ENCODE measurements around the gene HECTD4.

HECTD4 gene

GRCh38 chr12:112151766-112152541 lies 230.3 kb downstream of the HECTD4 start:
- DNase-seq, result no peak

GRCh38 chr12:112149596-112149995 lies 232.6 kb downstream of the HECTD4 start:
- DNase-seq, result no peak

GRCh38 chr12:112148031-112148513 lies 234.2 kb downstream of the HECTD4 start:
- no peak for DNase-seq

GRCh38 chr12:112146123-112146522 lies 236.1 kb downstream of the HECTD4 start:
- DNase-seq, result no peak

GRCh38 chr12:112140728-112141127 lies 241.5 kb downstream of the HECTD4 start:
- no peak for DNase-seq

GRCh38 chr12:112134731-112135130 lies 247.5 kb downstream of the HECTD4 start:
- DNase-seq, result no peak

GRCh38 chr12:112133418-112133817 lies 248.8 kb downstream of the HECTD4 start:
- no peak for DNase-seq

GRCh38 chr12:112131686-112132085 lies 250.5 kb downstream of the HECTD4 start:
- DNase-seq, result no peak

GRCh38 chr12:112130441-112130998 lies 251.7 kb downstream of the HECTD4 start:
- no peak for DNase-seq

GRCh38 chr12:112126911-112127310 lies 255.3 kb downstream of the HECTD4 start:
- no peak for DNase-seq

GRCh38 chr12:112126000-112126438 lies 256.2 kb downstream of the HECTD4 start:
- no peak for DNase-seq

GRCh38 chr12:112125250-112125999 lies 256.8 kb downstream of the HECTD4 start, which contains the start of gene TRAFD1:
TRAFD1 (plus strand) TSS chr12:112125560; CDS start chr12:112130523, 4,963 bp downstream.
- DNase-seq, result peak; percentile 89

GRCh38 chr12:112124918-112125249 lies 257.3 kb downstream of the HECTD4 start:
- DNase-seq, result no peak

- no peak for DNase-seq
Measured at GRCh38 chr12:112122823-112123690, 259.2 kb downstream of the HECTD4 start.

GRCh38 chr12:112121780-112122565 lies 260.3 kb downstream of the HECTD4 start:
- DNase-seq, result no peak

- DNase-seq, result no peak
Measured at GRCh38 chr12:112117685-112118084, 264.5 kb downstream of the HECTD4 start.

GRCh38 chr12:112116232-112117060 lies 265.8 kb downstream of the HECTD4 start:
- peak; percentile 19 for DNase-seq

- no peak for DNase-seq
Measured at GRCh38 chr12:112115259-112116045, 266.8 kb downstream of the HECTD4 start.

GRCh38 chr12:112112409-112113133 lies 269.7 kb downstream of the HECTD4 start:
- no peak for DNase-seq
